ENCODE measurements around the gene COMMD3. TPM values are rescaled to one million over a fixed set of nuclear protein-coding genes. Genes with fewer than 3 reads are reported as not detected.

Gene COMMD3
- total RNA-seq, 4 donors from 2014 or later = 17.2 to 28.2 (median 23.8) TPM

DNA sequence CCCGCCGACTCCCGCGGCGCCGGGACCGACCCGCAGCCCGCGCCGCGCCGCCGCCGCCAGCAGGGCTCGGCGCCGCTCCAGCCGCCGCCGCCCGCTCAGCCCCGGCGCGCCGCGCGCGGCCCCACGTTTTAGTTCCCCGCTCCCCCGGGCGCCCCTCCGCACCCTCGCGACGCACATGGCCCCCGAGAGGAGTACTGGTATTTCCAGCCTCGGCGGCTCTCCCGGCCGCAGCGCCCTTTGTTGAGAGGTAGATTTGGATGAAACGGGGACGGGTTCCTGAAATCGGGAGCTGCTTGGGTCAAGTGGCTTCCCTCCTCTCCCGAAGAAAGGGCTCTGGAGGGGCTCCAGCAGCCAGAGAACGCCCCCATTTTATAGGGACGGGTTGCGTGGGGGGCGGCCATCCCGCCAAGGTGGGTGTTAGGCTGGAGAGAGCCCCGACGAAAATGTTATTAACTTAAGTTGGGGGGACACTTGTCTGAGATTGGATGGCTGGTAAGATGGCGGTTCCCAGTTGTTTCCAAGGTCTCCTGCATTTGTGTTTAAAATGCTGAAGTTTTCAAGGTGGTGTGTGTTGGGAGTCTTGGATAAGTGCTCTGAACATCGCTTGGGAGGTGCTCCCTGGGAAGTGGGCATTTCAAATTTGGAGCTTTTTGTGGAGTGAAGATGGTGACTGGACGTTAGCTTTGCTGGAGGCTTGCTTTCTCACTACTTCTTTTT lies 5.9 kb downstream of the COMMD3 start:
- H3K9me3 ChIP-seq = no peaks in the 10 kb centered on the region
- H3K4me1 ChIP-seq = peaks cover 0 to 70% (median 27%) of the 10 kb centered on the region in 4 donors
- H3K27ac ChIP-seq = peak overlapping the region in 3 of 4 donors; percentile 62 to 82 (median 67)
- 4 to 8% methylated on average over 10 to 14 of the region's 57 CpGs for WGBS, 2 donors
- TF ChIP-seq, protein P1, sequence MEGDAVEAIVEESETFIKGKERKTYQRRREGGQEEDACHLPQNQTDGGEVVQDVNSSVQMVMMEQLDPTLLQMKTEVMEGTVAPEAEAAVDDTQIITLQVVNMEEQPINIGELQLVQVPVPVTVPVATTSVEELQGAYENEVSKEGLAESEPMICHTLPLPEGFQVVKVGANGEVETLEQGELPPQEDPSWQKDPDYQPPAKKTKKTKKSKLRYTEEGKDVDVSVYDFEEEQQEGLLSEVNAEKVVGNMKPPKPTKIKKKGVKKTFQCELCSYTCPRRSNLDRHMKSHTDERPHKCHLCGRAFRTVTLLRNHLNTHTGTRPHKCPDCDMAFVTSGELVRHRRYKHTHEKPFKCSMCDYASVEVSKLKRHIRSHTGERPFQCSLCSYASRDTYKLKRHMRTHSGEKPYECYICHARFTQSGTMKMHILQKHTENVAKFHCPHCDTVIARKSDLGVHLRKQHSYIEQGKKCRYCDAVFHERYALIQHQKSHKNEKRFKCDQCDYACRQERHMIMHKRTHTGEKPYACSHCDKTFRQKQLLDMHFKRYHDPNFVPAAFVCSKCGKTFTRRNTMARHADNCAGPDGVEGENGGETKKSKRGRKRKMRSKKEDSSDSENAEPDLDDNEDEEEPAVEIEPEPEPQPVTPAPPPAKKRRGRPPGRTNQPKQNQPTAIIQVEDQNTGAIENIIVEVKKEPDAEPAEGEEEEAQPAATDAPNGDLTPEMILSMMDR (IDR thresholded peaks at IDR 0.05) = no peak
- TF ChIP-seq EP300 (IDR thresholded peaks at IDR 0.05) = no peak
- TF ChIP-seq POLR2A (IDR thresholded peaks at IDR 0.05) = no peak
- H3K27me3 ChIP-seq = no peaks in the 10 kb centered on the region
- H3K36me3 ChIP-seq = no peaks in the 10 kb centered on the region
- H3K4me3 ChIP-seq = peak overlapping the region; percentile 45 to 99 (median 70)
- DNase-seq (ENCODE audit: low spot score in 2 of 2) = no peak

DNA sequence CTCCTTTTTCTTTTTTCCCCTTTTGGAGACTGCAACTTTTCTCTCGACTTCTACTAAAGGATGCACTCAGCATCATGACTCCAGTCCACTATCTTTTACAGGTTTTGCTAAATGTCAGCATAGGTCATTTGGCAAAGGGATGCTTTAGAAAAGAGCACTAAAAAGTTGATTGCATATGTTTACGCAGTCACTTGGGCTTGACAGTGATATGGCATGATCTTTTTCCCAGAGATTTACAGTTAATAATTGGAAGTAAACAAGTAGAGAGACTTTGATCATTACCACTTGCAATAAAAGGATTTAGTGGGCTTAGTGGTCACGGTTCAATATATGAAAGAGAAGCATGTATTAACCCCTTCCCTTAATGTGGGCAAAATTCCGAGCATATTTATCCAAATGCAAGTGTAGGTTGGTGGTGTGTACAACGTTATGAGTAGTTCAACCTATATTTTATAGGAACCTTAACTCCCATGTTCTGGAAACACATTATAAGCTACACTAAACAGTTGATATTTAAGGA lies 6.5 kb downstream of the COMMD3 start:
- no peak for DNase-seq (ENCODE audit: low spot score in 2 of 2)
- WGBS, 2 donors = 65 to 74% methylated on average over 5 of the region's 5 CpGs
- no peaks in the 10 kb centered on the region for H3K27me3 ChIP-seq
- peak overlapping the region in 2 of 4 donors; percentile 62 to 82 for H3K27ac ChIP-seq
- TF ChIP-seq POLR2A (IDR thresholded peaks at IDR 0.05) = no peak
- TF ChIP-seq, protein P1 (IDR thresholded peaks at IDR 0.05) = no peak
- TF ChIP-seq EP300 (IDR thresholded peaks at IDR 0.05) = no peak
- H3K36me3 ChIP-seq = peaks cover 0 to 5% (median 0%) of the 10 kb centered on the region in 3 donors
- no peaks in the 10 kb centered on the region for H3K9me3 ChIP-seq
- H3K4me3 ChIP-seq = peak overlapping the region; percentile 45 to 99 (median 70)
- H3K4me1 ChIP-seq = peaks cover 0 to 63% (median 23%) of the 10 kb centered on the region in 4 donors

DNA sequence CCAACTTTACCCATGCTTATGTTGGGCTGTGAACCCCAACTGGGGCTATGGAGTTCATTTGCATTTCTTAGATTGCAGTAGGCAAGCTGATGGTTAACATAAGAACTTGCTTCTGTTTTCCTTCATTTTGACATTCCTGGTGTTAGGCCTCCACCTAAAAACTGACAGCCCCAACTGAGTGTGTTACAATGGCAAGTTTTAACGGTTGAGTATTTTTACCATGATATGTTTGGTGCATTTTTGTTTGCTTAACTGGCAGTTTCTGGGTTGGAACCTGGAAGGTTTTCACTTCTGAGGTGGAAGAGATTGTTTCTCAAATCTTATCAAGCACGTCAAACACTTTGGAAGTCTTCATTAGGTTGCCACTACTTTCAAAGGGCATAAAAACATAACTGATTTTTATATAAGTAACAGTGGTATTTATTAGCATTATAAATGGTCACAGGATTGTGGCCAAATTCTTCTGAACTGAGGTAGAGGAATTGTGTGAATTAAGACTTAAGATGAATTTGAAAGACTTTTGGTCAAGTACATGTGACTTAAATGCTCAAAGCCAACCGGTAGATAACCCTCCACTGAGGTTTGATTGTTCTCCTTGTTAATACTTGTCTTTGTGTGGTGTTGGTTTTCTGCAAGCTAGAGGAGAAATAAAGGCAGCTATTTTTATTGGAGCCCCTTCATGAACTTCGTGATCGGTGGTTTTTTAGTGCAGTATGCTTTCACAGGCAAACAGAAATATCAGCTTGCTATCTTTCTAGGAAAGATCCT lies 7.5 kb downstream of the COMMD3 start:
- Histone ChIP-seq H3K36me3 (peaks cover 0 to 16% (median 0%) of the 10 kb centered on the region in 3 donors), H3K4me1 (peaks cover 0 to 53% (median 20%) of the 10 kb centered on the region in 4 donors), H3K27ac (no peak overlapping the region), H3K27me3 (no peaks in the 10 kb centered on the region), H3K4me3 (no peak overlapping the region), H3K9me3 (no peaks in the 10 kb centered on the region)
- WGBS, 2 donors = 62 to 63% methylated on average over 5 of the region's 5 CpGs
- TF ChIP-seq, protein P1 (IDR thresholded peaks at IDR 0.05) = no peak
- TF ChIP-seq POLR2A (IDR thresholded peaks at IDR 0.05) (no peak), EP300 (IDR thresholded peaks at IDR 0.05) (no peak)
- DNase-seq (ENCODE audit: low spot score in 2 of 2) = no peak

DNA sequence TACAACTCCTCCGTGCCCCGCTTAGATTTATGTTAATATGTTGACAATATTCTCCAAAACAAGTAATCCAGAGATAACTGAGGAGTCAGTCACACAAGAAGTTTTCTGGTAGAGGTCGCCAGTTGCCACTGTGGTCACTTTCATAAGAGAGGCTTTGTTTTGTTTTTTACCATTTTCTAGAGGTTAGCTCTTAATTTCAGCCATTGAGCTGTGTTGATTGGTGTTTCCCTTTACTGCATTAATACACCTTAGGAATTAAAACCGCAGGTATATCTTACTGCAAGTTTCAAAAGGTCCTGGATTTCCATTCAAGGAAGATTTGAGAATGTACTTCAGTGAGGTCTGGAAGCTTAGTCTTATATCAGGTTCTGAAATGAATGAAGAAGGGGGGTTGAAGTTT lies 8.2 kb downstream of the COMMD3 start:
- Histone ChIP-seq H3K9me3 (no peaks in the 10 kb centered on the region), H3K36me3 (peaks cover 0 to 22% (median 5%) of the 10 kb centered on the region in 3 donors), H3K27me3 (no peaks in the 10 kb centered on the region), H3K27ac (no peak overlapping the region), H3K4me3 (peak overlapping the region in 2 of 4 donors; percentile 59 to 68), H3K4me1 (peaks cover 0 to 48% (median 20%) of the 10 kb centered on the region in 4 donors)
- WGBS, 2 donors = 50 to 60% methylated on average over 4 of the region's 4 CpGs
- no peak for DNase-seq (ENCODE audit: low spot score in 2 of 2)
- TF ChIP-seq, protein P1 (IDR thresholded peaks at IDR 0.05) = no peak
- TF ChIP-seq POLR2A (IDR thresholded peaks at IDR 0.05) (no peak), EP300 (IDR thresholded peaks at IDR 0.05) (no peak)
